ENCODE data around the gene H2BW2.
"Not testable (repeated sequence)": the region's sequence is repeated elsewhere in the genome, so short reads cannot be mapped to it uniquely, and the experiment has no call there.

Gene H2BW2

GRCh38 chrX:104039689-104040505, at the start of gene H2BW2:
Gene H2BW2, plus strand, starts transcription at chrX:104039956. Its CDS starts 39 bp downstream, at chrX:104039995.
- no peak for DNase-seq (ENCODE audit: low read depth in 1 of 2, low spot score in 1 of 2)

DNA sequence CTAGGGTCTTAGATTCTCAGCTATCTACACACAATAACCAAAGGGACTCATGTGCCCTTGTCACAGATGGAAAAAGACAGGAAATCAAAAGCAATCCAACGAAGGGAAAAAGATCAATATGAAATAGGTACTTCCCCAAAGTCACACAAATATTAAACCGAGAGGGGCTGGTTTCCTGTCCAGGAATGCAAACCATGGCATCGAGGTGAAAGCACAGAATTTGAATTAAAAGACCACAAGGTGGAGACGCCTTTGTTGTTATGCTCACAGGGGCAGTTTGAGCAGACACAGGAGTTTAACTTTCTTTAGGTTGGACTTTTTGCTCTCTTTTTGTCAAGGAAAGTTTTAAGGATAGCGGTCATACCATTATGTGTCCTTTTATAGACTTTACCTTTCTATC, 40.5 kb upstream of the H2BW2 start:
- no peak for DNase-seq (ENCODE audit: low read depth in 1 of 2, low spot score in 1 of 2)

GRCh38 chrX:104008831-104009230, 30.9 kb upstream of the H2BW2 start:
- DNase-seq (ENCODE audit: low read depth in 1 of 2, low spot score in 1 of 2), result no peak

DNA sequence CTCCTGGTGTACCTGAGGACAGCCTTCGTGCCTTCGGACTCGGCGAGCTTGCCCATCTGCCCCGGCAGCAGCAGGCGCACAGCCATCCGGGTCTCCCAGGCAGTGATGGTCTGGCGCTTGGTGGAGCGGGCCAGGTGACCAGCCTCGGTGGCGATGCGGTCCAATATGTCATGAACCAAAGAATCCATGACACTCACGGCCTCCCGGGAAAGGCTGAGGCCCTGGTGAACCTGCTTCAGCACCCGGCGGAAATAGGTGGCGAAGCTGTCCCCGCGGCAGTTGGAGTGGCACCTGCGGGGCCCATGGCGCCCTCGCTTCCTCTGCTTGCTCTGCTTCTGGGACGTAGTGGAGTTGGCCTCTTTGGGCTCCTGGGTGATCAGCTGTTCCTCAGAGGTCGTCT, 26.6 kb upstream of the H2BW2 start:
- no peak for DNase-seq (ENCODE audit: low read depth in 1 of 2, low spot score in 1 of 2)

DNA sequence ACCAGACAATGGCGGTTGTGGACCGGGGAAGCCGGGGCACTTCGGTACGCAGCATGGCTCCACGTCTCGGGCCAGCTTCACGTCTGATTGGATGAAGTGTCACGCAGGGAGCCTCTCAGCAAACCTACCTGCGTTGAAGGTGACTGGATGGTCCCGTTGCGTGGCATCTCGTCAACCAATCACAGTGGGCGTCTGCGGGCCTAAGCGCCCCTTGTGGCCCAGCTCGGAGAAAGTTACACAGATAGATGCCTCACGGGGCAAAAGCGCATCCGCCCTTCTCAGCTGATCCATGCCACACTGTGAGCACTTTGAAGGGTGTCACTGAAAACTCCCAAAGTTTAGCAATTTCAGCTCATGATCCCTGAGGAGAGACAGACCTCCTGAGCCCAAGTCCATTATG, 26.1 kb upstream of the H2BW2 start, which contains the start of gene H2BW1:
H2BW1 (minus strand) TSS at position 103 of the 400 bp plus-strand sequence. CDS start 132 bp downstream, outside the sequence.
- DNase-seq (ENCODE audit: low read depth in 1 of 2, low spot score in 1 of 2), result no peak

- DNase-seq (ENCODE audit: low read depth in 1 of 2, low spot score in 1 of 2), result not testable (repeated sequence)
These were observed 24.2 kb upstream of the H2BW2 start for GRCh38 chrX:104015576-104015975.

DNA sequence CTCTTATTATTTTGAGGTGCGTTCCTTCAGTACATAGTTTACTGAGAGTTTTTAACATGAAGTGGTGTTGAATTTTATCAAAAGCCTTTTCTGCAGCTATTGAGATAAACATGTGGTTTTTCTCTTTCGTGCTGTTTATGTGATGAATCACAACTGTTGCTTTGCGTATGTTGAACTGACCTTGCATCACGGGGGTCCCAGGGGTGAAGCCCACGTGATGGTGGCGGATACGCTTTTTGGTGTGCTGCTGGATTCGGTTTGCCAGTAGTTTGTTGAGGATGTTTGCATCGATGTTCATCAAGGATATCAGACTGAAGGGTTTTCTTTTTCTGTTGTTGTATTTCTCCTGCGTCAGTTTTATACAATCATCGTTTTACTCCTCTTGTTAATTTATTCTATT, 21.6 kb upstream of the H2BW2 start:
- DNase-seq (ENCODE audit: low read depth in 1 of 2, low spot score in 1 of 2), result no peak

DNA sequence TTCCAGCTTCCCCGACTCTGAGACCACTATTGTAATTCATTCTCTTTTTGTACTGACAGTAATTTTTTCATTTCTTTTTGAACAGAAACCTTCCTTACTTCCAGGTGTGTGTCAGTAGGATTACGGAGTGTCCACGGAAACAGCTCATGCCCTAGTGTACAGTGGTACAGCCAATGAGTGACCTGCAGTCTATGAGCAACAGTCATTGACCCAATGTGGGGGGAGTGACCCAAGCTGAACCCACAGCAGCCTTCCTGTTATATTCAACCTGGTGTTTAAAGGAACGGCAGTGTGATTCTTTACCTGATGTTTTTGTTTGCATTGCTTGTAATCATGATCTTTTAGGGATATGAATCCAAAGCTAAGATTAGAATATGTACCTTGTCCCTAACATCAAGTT, 1.2 kb downstream of the H2BW2 start:
- no peak for DNase-seq (ENCODE audit: low read depth in 1 of 2, low spot score in 1 of 2)

DNA sequence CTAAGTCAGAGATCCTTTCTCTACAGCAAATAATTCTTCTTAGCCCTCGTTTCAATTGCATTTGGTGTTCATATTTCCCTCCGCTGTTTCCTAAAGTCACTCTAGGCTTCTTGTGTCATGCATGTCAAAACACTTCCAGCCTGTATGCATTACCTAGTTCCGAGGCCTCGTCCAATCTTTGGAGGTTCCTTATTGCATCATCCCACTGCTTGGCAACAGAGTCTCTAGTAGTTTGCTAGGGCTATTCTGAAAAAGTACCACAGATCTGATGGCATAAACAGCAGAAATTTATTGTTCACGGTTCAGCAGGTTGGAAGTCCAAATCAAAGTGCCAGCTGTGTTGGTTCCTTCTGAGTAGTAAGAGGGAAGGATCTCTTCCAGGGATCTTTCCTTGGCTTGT, 5.9 kb downstream of the H2BW2 start:
- no peak for DNase-seq (ENCODE audit: low read depth in 1 of 2, low spot score in 1 of 2)

DNA sequence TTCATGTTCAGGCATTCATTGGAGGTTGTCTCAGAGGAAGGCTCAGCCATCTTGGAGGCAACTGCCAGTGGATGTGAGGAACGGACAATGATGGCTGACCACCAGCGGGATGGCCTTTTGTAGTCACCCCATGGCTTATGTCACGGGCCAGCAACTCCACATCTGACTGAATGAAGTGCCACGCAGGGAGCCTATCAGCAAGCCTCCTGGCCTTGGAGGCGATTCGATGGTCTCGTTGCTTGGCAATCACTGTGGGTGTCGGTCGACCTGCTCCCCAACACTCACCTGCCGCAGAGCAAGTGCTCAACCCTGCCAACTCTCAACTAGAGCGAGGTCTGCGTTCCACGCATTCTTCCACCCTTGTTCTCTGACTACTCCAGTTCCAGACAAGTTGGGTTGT, 7.4 kb downstream of the H2BW2 start:
- DNase-seq (ENCODE audit: low read depth in 1 of 2, low spot score in 1 of 2), result no peak

DNA sequence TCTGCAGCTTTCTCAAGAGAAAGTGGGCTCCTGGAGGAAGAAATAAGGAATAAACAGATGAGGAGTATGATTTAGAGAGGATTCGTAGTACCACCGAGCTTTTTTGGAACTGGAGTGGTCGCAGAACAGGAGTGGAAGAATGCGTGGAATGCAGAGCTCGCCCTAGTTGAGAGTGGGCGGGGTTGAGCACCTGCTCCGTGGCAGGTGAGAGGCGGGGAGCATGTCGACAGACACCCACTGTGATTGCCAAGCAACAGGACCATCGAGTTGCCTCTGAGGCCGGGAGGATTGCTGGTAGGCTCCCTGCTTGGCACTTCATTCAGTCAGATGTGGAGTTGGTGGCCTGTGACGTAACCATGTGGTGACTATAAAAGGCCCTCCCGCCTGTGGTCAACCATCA, 15.2 kb downstream of the H2BW2 start:
- DNase-seq (ENCODE audit: low read depth in 1 of 2, low spot score in 1 of 2), result not testable (repeated sequence)

- not testable (repeated sequence) for DNase-seq (ENCODE audit: low read depth in 1 of 2, low spot score in 1 of 2)
These were observed 22.9 kb downstream of the H2BW2 start for GRCh38 chrX:104062636-104063035.

DNA sequence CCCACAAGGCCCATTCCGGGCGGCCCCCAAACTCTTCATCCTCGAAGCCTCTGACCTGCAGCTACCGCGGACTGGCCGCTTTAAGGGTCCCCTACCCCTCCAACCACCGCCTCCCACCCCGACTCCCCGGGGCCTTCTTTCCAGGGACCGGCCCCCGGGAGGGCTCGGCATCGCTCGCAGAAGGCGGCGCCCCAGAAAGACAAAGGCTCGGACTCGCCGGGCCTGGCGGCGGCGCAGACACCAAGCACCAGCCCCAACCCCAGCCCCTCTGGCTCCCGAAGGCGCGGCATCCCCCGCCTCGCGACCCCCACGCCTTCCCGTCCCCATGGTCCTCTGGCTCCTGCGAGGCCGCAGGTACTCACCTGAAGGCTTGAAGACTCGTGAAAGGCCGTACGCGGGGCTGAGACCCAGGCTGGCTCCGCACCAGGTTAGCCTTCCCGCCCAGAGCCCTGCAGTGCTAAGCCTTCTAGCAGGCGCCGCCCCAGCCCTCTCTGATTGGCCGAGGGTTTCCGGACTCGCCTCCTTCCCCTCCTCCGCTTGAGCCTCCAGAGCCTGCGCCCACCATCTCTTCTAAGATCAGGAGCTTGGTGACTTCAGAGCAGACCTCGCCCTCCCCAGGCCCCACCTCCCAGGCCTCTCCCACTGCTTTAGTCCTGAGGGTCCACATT, 36.2 kb downstream of the H2BW2 start, which contains the start of gene TMSB15C:
TMSB15C (minus strand) TSS at position 459 of the 668 bp plus-strand sequence.
- DNase-seq (ENCODE audit: low read depth in 1 of 2, low spot score in 1 of 2), result not testable (repeated sequence)

GRCh38 chrX:104077854-104078253, 38.1 kb downstream of the H2BW2 start:
- DNase-seq (ENCODE audit: low read depth in 1 of 2, low spot score in 1 of 2), result not testable (repeated sequence)

DNA sequence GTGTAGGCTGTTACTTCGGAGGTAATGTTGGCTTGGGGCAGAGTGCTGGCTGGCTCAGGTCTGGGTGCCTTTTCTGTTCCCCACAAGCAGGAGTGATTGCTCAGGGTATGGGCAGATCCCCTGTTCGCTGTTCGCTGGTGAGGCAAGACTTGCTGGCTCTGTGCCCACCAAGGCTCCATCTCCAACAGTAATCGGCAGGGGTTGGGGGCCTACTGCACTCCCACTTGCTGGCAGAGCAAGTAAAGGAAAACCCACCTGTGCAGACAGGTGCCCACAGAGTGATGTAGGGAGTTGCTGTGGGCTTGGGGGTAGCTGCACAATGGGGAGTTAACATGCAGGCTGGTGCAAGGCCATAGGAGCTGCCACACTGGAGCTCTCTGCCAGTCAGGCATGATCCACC, 44.3 kb downstream of the H2BW2 start:
- no peak for DNase-seq (ENCODE audit: low read depth in 1 of 2, low spot score in 1 of 2)

DNA sequence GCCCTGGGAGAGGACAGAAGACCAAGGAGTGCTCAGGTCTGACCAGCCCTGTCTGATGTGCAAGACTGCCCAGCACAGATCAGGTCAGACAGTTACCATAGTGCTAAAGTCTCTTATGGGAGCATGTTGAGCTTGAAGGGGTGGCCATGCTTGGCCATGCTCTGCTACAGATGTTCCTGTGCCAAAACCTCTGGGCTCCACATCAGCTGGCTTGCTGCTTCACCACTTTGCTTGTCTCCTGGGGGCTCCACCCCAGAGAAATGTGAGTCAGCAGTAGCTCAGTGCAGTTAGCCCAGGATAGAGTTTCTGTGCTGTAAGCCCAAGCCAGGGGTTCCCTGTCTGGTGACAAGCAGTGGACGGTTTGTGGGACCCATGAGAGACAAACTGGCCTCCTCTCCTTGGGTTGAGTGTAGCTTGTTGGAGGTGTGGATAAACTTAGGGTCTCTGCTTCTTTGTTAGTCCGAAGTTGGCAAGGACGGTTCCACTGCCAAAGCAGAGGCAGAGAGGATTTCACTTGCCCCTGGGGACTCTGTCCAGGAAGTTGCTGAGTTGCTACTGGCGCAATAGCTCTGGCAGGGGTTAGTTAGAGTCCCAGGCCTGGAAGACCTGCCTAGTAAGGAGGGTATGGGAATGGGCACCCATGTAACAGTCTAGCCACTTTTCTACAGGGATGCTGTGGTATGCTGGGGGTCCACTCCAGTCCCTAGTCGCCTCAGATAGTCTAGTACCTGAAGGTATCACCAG, 45.0 kb downstream of the H2BW2 start:
- no peak for DNase-seq (ENCODE audit: low read depth in 1 of 2, low spot score in 1 of 2)

DNA sequence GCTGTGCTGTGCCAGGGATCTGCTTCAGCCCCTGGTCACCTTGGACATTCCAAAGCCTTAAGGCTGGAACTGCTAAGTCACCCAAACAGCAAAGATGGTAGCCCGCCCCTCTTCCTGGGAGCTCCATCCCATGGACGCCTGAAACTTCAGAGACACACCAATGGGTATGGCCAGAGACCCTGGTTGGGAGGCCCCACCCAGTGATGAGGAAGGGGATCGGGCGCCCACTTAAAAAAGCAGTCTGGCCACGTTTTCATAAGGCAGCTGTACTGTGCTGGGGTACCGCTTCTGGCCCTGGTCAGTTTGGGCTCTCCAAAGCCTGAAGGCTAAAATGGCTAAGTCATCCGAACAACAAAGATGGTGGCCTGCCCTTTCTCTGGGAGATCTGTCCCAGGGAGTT, 45.7 kb downstream of the H2BW2 start:
- no peak for DNase-seq (ENCODE audit: low read depth in 1 of 2, low spot score in 1 of 2)

DNA sequence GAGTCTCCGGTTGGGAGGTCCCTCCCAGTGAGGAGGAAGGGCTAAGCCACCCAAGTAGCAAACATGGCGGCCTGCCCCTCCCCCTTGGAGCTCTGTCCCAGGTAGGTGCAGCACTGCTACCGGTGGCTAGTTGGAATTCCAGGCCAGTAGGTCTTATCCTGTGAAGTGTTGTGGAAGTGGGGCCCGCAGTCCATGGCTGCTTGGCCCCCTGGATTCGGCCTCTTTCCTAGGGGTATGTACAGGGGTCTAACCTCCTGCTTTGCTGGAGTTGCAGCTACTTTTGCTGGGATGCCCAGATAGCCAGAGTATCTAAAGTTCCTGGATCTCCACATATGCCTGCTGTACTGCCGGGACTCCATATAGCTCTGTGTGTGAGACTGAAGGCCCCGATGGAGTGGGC, 46.2 kb downstream of the H2BW2 start:
- DNase-seq (ENCODE audit: low read depth in 1 of 2, low spot score in 1 of 2), result no peak

Data from activated CD4-positive, alpha-beta T cell treated with anti-CD3 and anti-CD28 coated beads, Interleukin-2, amount 50 U/mL, for 24 hours (primary cell).